Spleen (tissue), 7 donors: ENCODE data around the gene IFNA17.
"Not testable (repeated sequence)": the region's sequence is repeated elsewhere in the genome, so short reads cannot be mapped to it uniquely, and the experiment has no call there.

Source experiments
- CTCF ChIP-seq, 11 experiments: fragments of 200-600 bp in 7 of 11; fragments of 450-650 bp in 4 of 11; sonication (generic) in 4 of 11; IDR thresholded peaks in 8 of 11; conservative IDR thresholded peaks in 3 of 11; 1 replicate in 7 of 11; 2 replicates in 4 of 11; pipeline versions ENCODE4 v1.4.0 to v1.8.0; 2016 to 2021; ENCODE audit warnings: antibody characterized with exemption in 11 of 11, inconsistent platforms in 4 of 11, mild to moderate bottlenecking in 1 of 11
- POLR2AphosphoS5 ChIP-seq, 3 donors: sonication (generic); formaldehyde crosslinking; IDR thresholded peaks; one replicate each; pipeline ENCODE4 v1.5.1; 2017; ENCODE audit warnings: antibody characterized with exemption in 3 of 3
- donor health status: DM: no; HTN: no; CAD: no; lungs with moderate emphysema.
- donor health status: DM: no; HTN: no; CAD: no.
- donor health status: DM: no; HTN: no; CAD: no.

DNA sequence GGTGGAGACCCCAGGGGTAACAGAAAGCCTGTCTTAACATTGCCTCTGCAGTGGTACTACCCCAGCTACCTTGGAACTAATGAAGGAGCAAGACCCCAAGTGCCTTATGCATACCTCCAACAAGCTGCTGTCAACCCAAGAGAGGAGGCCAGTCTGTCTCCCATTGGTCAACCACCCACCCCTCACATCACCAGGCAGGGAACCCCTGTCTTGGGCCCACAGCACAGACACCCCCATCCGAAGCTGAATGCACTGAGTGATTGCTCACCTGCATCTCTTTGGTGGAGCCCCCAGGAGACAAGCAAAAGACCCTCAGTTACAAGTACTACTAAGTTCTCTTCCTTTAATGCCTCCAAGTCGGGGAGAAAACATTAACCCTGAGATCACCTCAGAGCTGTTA lies 15.9 kb downstream of the IFNA17 start:
- TF ChIP-seq POLR2AphosphoS5 (IDR thresholded peaks at IDR 0.05); CTCF (IDR thresholded peaks at IDR 0.05 in 8 of 11, conservative IDR thresholded peaks at IDR 0.05 in 3 of 11): not testable (repeated sequence)
